Kidney (tissue), 14 donors: ENCODE measurements around the gene ATP7B. TPM values are rescaled to one million over a fixed set of nuclear protein-coding genes. Genes with fewer than 3 reads are reported as not detected.
"Not testable (repeated sequence)": the region's sequence is repeated elsewhere in the genome, so short reads cannot be mapped to it uniquely, and the experiment has no call there.

Source experiments
- DNase-seq, 5 donors: peaks; one replicate each; pipeline ENCODE4 v3.0.0-alpha.2; 2013 to 2020
- FAIRE-seq: peaks from 2 replicates; lab custom pipeline; 2012; peaks lifted over from hg19 to GRCh38; lab: Jason Lieb, UNC
- H3K27ac ChIP-seq, 2 donors: one replicate each; pipeline ENCODE4 v1.7.0; 2013; ENCODE audit warnings: low read depth in 2 of 2, low read length in 2 of 2, inconsistent platforms in 1 of 2
- H3K27me3 ChIP-seq: one replicate; pipeline ENCODE4 v1.7.1; 2013; ENCODE audit warnings: low read length, inconsistent platforms; ENCODE audit not compliant: control insufficient read depth, insufficient read depth
- H3K36me3 ChIP-seq, 3 donors: one replicate each; pipeline versions ENCODE4 v1.7.0 to v1.7.1; 2013; ENCODE audit warnings: low read length in 3 of 3, control low read depth in 1 of 3, inconsistent platforms in 1 of 3; ENCODE audit not compliant: insufficient read depth in 3 of 3, control insufficient read depth in 2 of 3
- H3K4me1 ChIP-seq, 3 donors: one replicate each; pipeline versions ENCODE4 v1.7.0 to v1.7.1; 2013; ENCODE audit warnings: low read length in 3 of 3, inconsistent platforms in 1 of 3, low read depth in 1 of 3; ENCODE audit not compliant: control insufficient read depth in 2 of 3, insufficient read depth in 2 of 3
- H3K4me3 ChIP-seq, 3 donors: one replicate each; pipeline versions ENCODE4 v1.7.0 to v1.8.1; 2013; ENCODE audit warnings: low read length in 3 of 3, control low read depth in 1 of 3, inconsistent platforms in 1 of 3
- H3K9ac ChIP-seq, 3 donors: one replicate each; pipeline versions ENCODE4 v1.7.0 to v1.7.1; 2013; ENCODE audit warnings: low read length in 3 of 3, control low read depth in 1 of 3, inconsistent platforms in 1 of 3
- H3K9me3 ChIP-seq, 3 donors: one replicate each; pipeline versions ENCODE4 v1.7.0 to v1.7.1; 2013; ENCODE audit warnings: low read length in 3 of 3, control low read depth in 1 of 3, inconsistent platforms in 1 of 3; ENCODE audit not compliant: control insufficient read depth in 2 of 3, insufficient read depth in 1 of 3
- intact Hi-C: fragments of 100-400 bp; cut with DNase I; formaldehyde crosslinking; loops from one replicate; pipeline ENCODE4 v1.11.1; 2022
- polyA plus RNA-seq: library from polyadenylated mRNA; stranded (reverse); fragments of 350-450 nt; fragmentation: Illumina TruSeq; extraction: RNeasy Lipid Tissue Mini Kit (QIAGEN cat#74804); gene quantifications from one replicate; pipeline ENCODE4 v1.2.3, GENCODE V29; 2014; ENCODE audit warnings: low read depth, low replicate concordance; ENCODE audit not compliant: insufficient read depth
- total RNA-seq: library from RNA; stranded (reverse); fragmentation: NEBNext Ultra II Directional; extraction: Animal tissue kit (Norgen Biotek cat#: 25700); gene quantifications from one replicate; pipeline ENCODE4 v1.2.1, GENCODE V29; 2021
- TF ChIP-seq, protein P1 (sequence below): IDR thresholded peaks from 3 replicates; pipeline ENCODE4 v1.5.1; 2012; ENCODE audit warnings: mild to moderate bottlenecking, moderate library complexity, borderline replicate concordance; ENCODE audit not compliant: insufficient read depth; ENCODE audit errors: extremely low read depth
- donor health status: control.
- donor health status: control.
- donor health status: control.
- donor health status: control.
- donor health status: control.
- donor health status: DM: yes; HTN: yes; CAD: no.
- donor health status: Normal renal cell carcinoma (clear cell type).

ATP7B gene
- total and polyA plus RNA-seq, 2 donors from 2014 or later = 2.0 to 5.7 TPM

DNA sequence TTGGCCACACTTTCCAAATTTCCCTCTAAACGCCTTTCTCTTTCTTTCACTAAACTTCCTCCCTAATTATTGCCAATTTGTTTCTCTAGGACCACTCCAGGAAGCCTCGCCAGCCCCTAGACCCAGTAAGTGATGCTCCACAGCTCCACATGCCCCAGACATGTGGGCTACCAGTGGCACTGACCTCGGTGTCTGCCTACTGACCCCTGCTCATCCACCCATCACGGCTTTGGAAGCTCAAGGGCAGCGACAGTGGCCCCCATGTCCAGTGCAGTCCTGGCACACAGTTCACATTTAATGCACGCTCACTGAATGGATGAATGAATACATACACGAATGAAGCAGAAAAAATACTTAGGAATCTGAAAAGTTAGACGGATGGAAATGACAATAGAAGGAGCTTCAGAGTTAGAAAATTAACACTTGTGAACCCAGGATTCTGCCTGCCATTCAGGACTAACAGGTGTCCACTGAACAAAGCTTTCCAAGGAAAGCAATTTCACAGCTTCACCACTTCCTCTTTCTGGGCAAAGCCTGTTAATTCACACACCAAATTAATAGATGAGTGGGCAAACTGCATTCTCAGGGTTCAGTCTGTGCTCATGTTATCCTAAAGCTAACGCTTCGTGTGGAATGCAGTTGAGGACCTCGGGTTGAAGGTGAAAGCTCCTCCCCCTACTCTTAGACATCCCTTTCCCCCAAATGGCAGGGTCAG lies 98.6 kb downstream of the ATP7B start:
- no peak for FAIRE-seq
- Histone ChIP-seq H3K9me3 (no peaks in the 10 kb centered on the region), H3K4me3 (peak overlapping the region in 1 of 3 donors; percentile 9), H3K36me3 (no peaks in the 10 kb centered on the region), H3K4me1 (no peaks in the 10 kb centered on the region), H3K27ac (no peak overlapping the region), H3K27me3 (no peaks in the 10 kb centered on the region), H3K9ac (no peak overlapping the region)
- TF ChIP-seq, protein P1, sequence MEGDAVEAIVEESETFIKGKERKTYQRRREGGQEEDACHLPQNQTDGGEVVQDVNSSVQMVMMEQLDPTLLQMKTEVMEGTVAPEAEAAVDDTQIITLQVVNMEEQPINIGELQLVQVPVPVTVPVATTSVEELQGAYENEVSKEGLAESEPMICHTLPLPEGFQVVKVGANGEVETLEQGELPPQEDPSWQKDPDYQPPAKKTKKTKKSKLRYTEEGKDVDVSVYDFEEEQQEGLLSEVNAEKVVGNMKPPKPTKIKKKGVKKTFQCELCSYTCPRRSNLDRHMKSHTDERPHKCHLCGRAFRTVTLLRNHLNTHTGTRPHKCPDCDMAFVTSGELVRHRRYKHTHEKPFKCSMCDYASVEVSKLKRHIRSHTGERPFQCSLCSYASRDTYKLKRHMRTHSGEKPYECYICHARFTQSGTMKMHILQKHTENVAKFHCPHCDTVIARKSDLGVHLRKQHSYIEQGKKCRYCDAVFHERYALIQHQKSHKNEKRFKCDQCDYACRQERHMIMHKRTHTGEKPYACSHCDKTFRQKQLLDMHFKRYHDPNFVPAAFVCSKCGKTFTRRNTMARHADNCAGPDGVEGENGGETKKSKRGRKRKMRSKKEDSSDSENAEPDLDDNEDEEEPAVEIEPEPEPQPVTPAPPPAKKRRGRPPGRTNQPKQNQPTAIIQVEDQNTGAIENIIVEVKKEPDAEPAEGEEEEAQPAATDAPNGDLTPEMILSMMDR = no peak
- peak in 1 of 5 donors; percentile 54 for DNase-seq
- intact Hi-C loops = no loop called here

- Histone ChIP-seq H3K36me3 (no peaks in the 10 kb centered on the region), H3K9ac (no peak overlapping the region), H3K9me3 (no peaks in the 10 kb centered on the region), H3K27me3 (no peaks in the 10 kb centered on the region), H3K27ac (no peak overlapping the region), H3K4me1 (peaks cover 0 to under 1% (median 0%) of the 10 kb centered on the region in 3 donors), H3K4me3 (peak overlapping the region in 1 of 3 donors; percentile 9)
- FAIRE-seq (no peak), DNase-seq (peak in 4 of 5 donors; percentile 77 to 89 (median 82))
- intact Hi-C loops = no loop called here
- TF ChIP-seq, protein P1 = peak; percentile 43
Observed at GRCh38 chr13:51912091-51912490, 99.2 kb downstream of the ATP7B start.

DNA sequence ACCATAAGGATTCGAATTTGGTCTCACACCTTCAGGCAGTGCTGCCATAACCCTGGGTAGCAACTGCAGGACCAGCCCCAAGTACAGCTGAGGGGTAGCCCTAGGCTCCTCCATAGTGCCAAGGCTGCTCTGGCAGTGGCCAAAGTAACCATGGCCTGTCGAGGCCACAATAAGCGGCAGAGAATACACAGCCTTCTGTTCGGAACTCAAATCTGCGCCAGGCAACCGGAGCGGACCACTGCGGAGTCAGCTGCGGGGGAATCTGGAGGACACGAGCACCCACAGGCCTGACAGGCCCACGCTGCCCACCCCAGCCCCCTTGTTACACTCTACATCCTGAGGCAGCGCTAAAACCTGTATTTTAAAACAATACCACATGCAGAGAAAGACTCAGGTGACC lies 100.7 kb downstream of the ATP7B start:
- Histone ChIP-seq H3K9me3 (no peaks in the 10 kb centered on the region), H3K9ac (no peak overlapping the region), H3K27ac (no peak overlapping the region), H3K4me3 (no peak overlapping the region), H3K36me3 (no peaks in the 10 kb centered on the region), H3K27me3 (no peaks in the 10 kb centered on the region), H3K4me1 (peaks cover 0 to 4% (median 4%) of the 10 kb centered on the region in 3 donors)
- TF ChIP-seq, protein P1 = no peak
- intact Hi-C loops = no loop called here
- no peak for FAIRE-seq
- DNase-seq = peak in 1 of 5 donors; percentile 21

DNA sequence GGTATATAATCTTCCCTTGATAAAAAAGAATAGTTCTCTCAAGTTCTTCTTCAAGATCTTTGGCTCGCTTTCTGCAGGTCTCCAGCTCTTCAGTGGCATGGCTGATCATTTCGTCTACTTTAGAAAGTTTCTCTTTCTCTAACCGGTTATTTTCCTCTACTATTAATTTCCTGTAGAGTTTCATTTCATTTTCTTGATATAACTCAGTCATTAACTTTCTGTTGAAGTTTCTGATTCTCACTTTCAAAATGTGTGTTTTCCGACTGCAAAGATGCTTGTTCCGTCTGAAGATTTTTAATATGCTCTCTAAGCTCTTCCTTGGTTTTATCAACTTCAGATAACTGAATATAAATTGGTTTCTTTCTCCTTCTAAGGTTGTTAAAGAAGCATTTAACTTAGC lies 102.0 kb downstream of the ATP7B start:
- H3K27me3 ChIP-seq, H3K4me3 ChIP-seq, H3K36me3 ChIP-seq, H3K9ac ChIP-seq, intact Hi-C loops, H3K9me3 ChIP-seq, DNase-seq, H3K27ac ChIP-seq, H3K4me1 ChIP-seq, FAIRE-seq: not testable (repeated sequence)
